Measurements from ENCODE around the gene GNG4.
A peak's percentile ranks its signal among the peaks of the same experiment; 100 is the strongest.

Gene GNG4

GRCh38 chr1:235661568-235661967 lies 12.0 kb upstream of the GNG4 start:
- TF ChIP-seq CTCF (conservative IDR thresholded peaks at IDR 0.05) = no peak
- H3K27ac ChIP-seq = no peak overlapping the region

GRCh38 chr1:235659186-235659771 lies 9.7 kb upstream of the GNG4 start:
- no peak overlapping the region for H3K27ac ChIP-seq
- no peak for TF ChIP-seq CTCF (conservative IDR thresholded peaks at IDR 0.05)

- TF ChIP-seq CTCF (conservative IDR thresholded peaks at IDR 0.05) = no peak
- H3K27ac ChIP-seq = no peak overlapping the region
Measured at GRCh38 chr1:235657747-235658526, 8.4 kb upstream of the GNG4 start.

- no peak for TF ChIP-seq CTCF (conservative IDR thresholded peaks at IDR 0.05)
- no peak overlapping the region for H3K27ac ChIP-seq
Measured at GRCh38 chr1:235657269-235657668, 7.7 kb upstream of the GNG4 start.

- TF ChIP-seq CTCF (conservative IDR thresholded peaks at IDR 0.05) = no peak
- no peak overlapping the region for H3K27ac ChIP-seq
Measured at GRCh38 chr1:235652364-235652763, 2.8 kb upstream of the GNG4 start.

GRCh38 chr1:235651170-235651806 lies 1.7 kb upstream of the GNG4 start:
- peak overlapping the region; percentile 90; the same call in 1 of the 2 replicates for H3K27ac ChIP-seq
- TF ChIP-seq CTCF (conservative IDR thresholded peaks at IDR 0.05) = no peak

- TF ChIP-seq CTCF (conservative IDR thresholded peaks at IDR 0.05) = no peak
- peak overlapping the region; percentile 90 for H3K27ac ChIP-seq
Measured at GRCh38 chr1:235650341-235651169, 971 bp upstream of the GNG4 start.

Measured in VCaP (cell line).